Measurements from ENCODE around the gene COTL1. TPM values are rescaled to one million over a fixed set of nuclear protein-coding genes. Genes with fewer than 3 reads are reported as not detected.
"Not testable (repeated sequence)": the region's sequence is repeated elsewhere in the genome, so short reads cannot be mapped to it uniquely, and the experiment has no call there.

COTL1 gene
- total and polyA plus RNA-seq, 12 donors = 20.1 to 93.8 (median 54.3) TPM

GRCh38 chr16:84521497-84521770, 96.4 kb downstream of the COTL1 start:
- WGBS, 4 donors = 52 to 84% (median 69%) methylated on average over 3 to 4 of the region's 4 CpGs
- no peaks in the 10 kb centered on the region for H3K9me3 ChIP-seq (replicated peaks in 1 of 3)

GRCh38 chr16:84520725-84521496, 97.0 kb downstream of the COTL1 start:
- Histone ChIP-seq H3K9me3 (replicated peaks in 1 of 3) (no peaks in the 10 kb centered on the region), H3K4me3 (no peak overlapping the region), H3K4me1 (replicated peaks in 1 of 2) (no peaks in the 10 kb centered on the region), H3K27me3 (no peaks in the 10 kb centered on the region), H3K36me3 (replicated peaks in 1 of 2) (no peaks in the 10 kb centered on the region), H3K27ac (no peak overlapping the region)
- TF ChIP-seq POLR2A (IDR thresholded peaks at IDR 0.05) (no peak), CTCF (IDR thresholded peaks at IDR 0.05) (no peak)
- no peak for DNase-seq
- intact Hi-C loops (cut with DNase I) = no loop called here
- WGBS, 4 donors = 63 to 78% (median 77%) methylated on average over 11 to 17 of the region's 17 CpGs

More at GRCh38 chr16:84521497-84521770, 96.4 kb downstream of the COTL1 start:
- TF ChIP-seq CTCF (IDR thresholded peaks at IDR 0.05) (no peak), POLR2A (IDR thresholded peaks at IDR 0.05) (no peak)
- no peak overlapping the region for H3K27ac ChIP-seq
- intact Hi-C loops (cut with DNase I) = no loop called here
- no peak for DNase-seq
- H3K36me3 ChIP-seq (replicated peaks in 1 of 2) = no peaks in the 10 kb centered on the region
- no peak overlapping the region for H3K4me3 ChIP-seq
- H3K27me3 ChIP-seq = no peaks in the 10 kb centered on the region
- H3K4me1 ChIP-seq (replicated peaks in 1 of 2) = no peaks in the 10 kb centered on the region

GRCh38 chr16:84519855-84520254, 98.0 kb downstream of the COTL1 start:
- Histone ChIP-seq H3K27ac (no peak overlapping the region), H3K4me3 (no peak overlapping the region), H3K36me3 (replicated peaks in 1 of 2) (no peaks in the 10 kb centered on the region), H3K4me1 (replicated peaks in 1 of 2) (no peaks in the 10 kb centered on the region), H3K9me3 (replicated peaks in 1 of 3) (no peaks in the 10 kb centered on the region), H3K27me3 (no peaks in the 10 kb centered on the region)
- no peak for DNase-seq
- TF ChIP-seq POLR2A (IDR thresholded peaks at IDR 0.05) (no peak), CTCF (IDR thresholded peaks at IDR 0.05) (no peak)
- WGBS, 4 donors = 59 to 82% (median 77%) methylated on average over 8 to 11 of the region's 11 CpGs
- intact Hi-C loops (cut with DNase I) = no loop called here

GRCh38 chr16:84518804-84519341, 99.0 kb downstream of the COTL1 start:
- H3K9me3 ChIP-seq (replicated peaks in 1 of 3) = no peaks in the 10 kb centered on the region

GRCh38 chr16:84518220-84518619, 99.7 kb downstream of the COTL1 start:
- intact Hi-C loops (cut with DNase I); H3K9me3 ChIP-seq (replicated peaks in 1 of 3); H3K4me1 ChIP-seq (replicated peaks in 1 of 2); H3K36me3 ChIP-seq (replicated peaks in 1 of 2); DNase-seq; H3K4me3 ChIP-seq; H3K27me3 ChIP-seq; H3K27ac ChIP-seq: not testable (repeated sequence)
- WGBS, 4 donors = 86 to 95% (median 93%) methylated on average over 3 of the region's 3 CpGs

More at GRCh38 chr16:84518804-84519341, 99.0 kb downstream of the COTL1 start:
- no peak for DNase-seq
- intact Hi-C loops (cut with DNase I) = no loop called here
- WGBS, 4 donors = 83 to 90% (median 86%) methylated on average over 12 to 17 of the region's 17 CpGs
- Histone ChIP-seq H3K27ac (no peak overlapping the region), H3K36me3 (replicated peaks in 1 of 2) (no peaks in the 10 kb centered on the region), H3K4me3 (no peak overlapping the region), H3K4me1 (replicated peaks in 1 of 2) (no peaks in the 10 kb centered on the region), H3K27me3 (no peaks in the 10 kb centered on the region)
- TF ChIP-seq CTCF (IDR thresholded peaks at IDR 0.05) (no peak), POLR2A (IDR thresholded peaks at IDR 0.05) (no peak)

Measured in adrenal gland (tissue), 12 donors.